ENCODE measurements around the gene FZD2.
"Not testable (repeated sequence)": the region's sequence is repeated elsewhere in the genome, so short reads cannot be mapped to it uniquely, and the experiment has no call there.

Gene FZD2

GRCh38 chr17:44533533-44534246 is 23.6 kb upstream of the FZD2 start:
- DNase-seq, result peak; percentile 80
- no peaks in the 10 kb centered on the region for H3K27me3 ChIP-seq (replicated peaks)
- H3K27ac ChIP-seq, result peak overlapping the region; percentile 6
- peak; percentile 98 for TF ChIP-seq CTCF (IDR thresholded peaks at IDR 0.05; ENCODE audit: low read depth, low read length, missing control alignments)
- peak overlapping the region; percentile 15 for H3K4me3 ChIP-seq (ENCODE audit: low read depth, low read length)
- no peaks in the 10 kb centered on the region for H3K36me3 ChIP-seq (replicated peaks)
- in situ Hi-C loops (cut with HindIII; ENCODE audit: low pct_ligation_motif_present, low sequenced_read_pairs), result loop anchor here (25.0 kb wide), 1 partner anchor 104 kb away; no protein-coding TSS in a partner anchor

DNA sequence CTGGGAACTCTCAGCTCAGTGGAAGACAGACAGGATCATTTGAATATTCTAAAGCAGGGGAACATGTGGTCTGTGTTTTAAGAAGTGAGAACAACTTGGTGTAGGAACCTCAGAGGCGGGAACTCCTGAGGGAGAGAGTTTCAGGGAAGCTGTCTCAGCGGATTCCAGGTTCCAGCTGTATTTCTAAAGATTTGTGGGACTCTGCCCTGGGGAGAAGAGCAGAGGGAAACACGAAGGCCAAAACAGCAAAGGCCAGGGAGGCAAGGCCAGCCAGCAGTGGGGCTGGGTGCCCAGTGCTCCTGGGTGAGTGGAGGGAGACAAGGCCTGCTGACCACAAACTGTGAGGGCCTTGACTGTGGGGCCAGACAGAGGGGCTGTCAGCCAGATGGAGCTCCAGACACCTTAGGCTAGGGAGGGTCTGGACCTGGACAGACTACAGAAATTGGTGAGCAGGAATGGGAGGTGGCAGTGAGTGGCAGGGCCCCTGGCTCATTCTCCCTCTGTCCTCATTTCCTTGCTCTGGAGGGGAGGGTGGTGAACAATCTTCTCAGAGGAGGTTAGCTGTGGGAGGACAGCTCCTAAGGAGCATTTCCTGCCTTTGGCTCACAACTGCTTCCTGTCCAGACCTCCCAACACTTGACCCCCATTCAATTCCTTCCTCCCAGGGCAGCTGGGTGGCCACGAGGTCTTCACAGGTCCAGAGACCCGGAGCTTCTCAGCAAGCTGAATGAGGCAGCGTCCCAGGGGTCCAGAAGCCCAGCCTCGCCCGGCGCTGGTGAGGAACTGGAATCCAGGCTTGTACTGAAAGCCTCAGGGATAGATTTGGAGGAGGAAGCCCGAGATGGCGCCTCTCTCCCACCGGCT is 21.0 kb upstream of the FZD2 start:
- no peak for TF ChIP-seq CTCF (IDR thresholded peaks at IDR 0.05; ENCODE audit: low read depth, low read length, missing control alignments)
- H3K27me3 ChIP-seq (replicated peaks), result no peaks in the 10 kb centered on the region
- H3K4me3 ChIP-seq (ENCODE audit: low read depth, low read length), result no peak overlapping the region
- DNase-seq, result no peak
- in situ Hi-C loops (cut with HindIII; ENCODE audit: low pct_ligation_motif_present, low sequenced_read_pairs), result loop anchor here (25.0 kb wide), 1 partner anchor 101 kb away; no protein-coding TSS in a partner anchor
- no peaks in the 10 kb centered on the region for H3K36me3 ChIP-seq (replicated peaks)
- no peak overlapping the region for H3K27ac ChIP-seq

DNA sequence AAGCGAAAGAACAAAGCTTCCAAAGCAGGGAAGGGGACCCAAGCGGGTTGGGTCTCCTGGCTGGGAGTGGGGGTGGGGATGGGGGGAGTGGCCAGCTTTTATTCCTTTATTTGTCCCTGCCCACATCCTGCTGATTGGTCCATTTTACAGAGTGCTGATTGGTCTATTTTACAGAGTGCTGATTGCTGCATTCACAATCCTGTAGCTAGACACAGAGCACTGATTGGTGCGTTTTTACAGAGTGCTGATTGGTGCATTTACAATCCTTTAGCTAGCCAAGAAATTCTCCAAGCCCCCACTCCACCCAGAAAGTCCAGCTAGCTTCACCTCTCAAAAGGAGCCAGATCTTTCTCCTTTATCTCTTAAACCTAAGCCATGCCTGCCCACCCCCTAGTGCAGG is 19.4 kb upstream of the FZD2 start:
- not testable (repeated sequence) for H3K27ac ChIP-seq; H3K36me3 ChIP-seq (replicated peaks); DNase-seq; H3K4me3 ChIP-seq (ENCODE audit: low read depth, low read length); H3K27me3 ChIP-seq (replicated peaks)
- in situ Hi-C loops (cut with HindIII; ENCODE audit: low pct_ligation_motif_present, low sequenced_read_pairs), result loop anchor here (25.0 kb wide), 1 partner anchor 99 kb away; no protein-coding TSS in a partner anchor

GRCh38 chr17:44539673-44540072 is 17.6 kb upstream of the FZD2 start:
- in situ Hi-C loops (cut with HindIII; ENCODE audit: low pct_ligation_motif_present, low sequenced_read_pairs), result loop anchor here (25.0 kb wide), 1 partner anchor 98 kb away; no protein-coding TSS in a partner anchor
- no peak for DNase-seq
- Histone ChIP-seq H3K27ac (no peak overlapping the region), H3K36me3 (replicated peaks) (no peaks in the 10 kb centered on the region), H3K4me3 (ENCODE audit: low read depth, low read length) (no peak overlapping the region), H3K27me3 (replicated peaks) (no peaks in the 10 kb centered on the region)
- TF ChIP-seq CTCF (IDR thresholded peaks at IDR 0.05; ENCODE audit: low read depth, low read length, missing control alignments), result no peak

DNA sequence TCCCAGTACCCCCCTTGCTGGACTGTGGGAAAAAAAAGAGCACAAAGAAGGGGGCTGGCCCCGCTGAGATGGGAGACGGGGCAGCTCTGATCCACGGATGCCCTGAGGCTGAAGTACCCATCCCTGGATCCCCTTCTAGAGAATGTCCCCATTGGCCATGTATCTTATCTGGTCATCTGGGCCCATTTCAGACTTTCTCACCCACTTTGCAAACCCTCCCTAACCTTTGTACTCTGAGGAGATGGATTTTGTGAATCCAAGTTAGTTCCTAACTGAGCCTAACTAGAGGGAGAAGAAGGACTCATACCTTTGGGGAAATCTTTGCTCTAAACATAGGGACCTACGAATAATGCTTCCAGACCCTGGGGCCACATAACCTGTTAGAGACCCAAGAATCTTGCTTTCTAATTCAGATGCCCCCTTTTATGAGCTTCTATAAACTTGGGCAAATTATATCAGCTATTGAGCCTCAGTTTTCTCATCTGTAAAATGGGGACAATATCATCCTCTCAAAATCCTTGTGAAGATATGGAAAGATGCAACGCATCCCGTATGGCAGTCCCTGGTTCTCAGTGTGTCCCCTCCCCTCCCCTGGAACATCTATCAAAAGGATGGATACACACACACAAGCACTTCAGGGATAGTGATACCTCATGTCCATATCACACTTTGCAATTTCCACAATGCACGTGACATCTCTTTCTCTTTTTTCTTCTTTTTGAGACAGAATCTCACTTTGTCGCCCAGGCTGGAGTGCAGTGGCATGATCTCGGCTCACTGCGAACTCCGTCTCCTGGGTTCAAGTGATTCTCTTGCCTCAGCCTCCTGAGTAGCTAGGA is 16.8 kb upstream of the FZD2 start:
- H3K27me3 ChIP-seq (replicated peaks), result no peaks in the 10 kb centered on the region
- no peak for DNase-seq
- no peak for TF ChIP-seq CTCF (IDR thresholded peaks at IDR 0.05; ENCODE audit: low read depth, low read length, missing control alignments)
- H3K27ac ChIP-seq, result no peak overlapping the region
- H3K36me3 ChIP-seq (replicated peaks), result no peaks in the 10 kb centered on the region
- H3K4me3 ChIP-seq (ENCODE audit: low read depth, low read length), result no peak overlapping the region
- in situ Hi-C loops (cut with HindIII; ENCODE audit: low pct_ligation_motif_present, low sequenced_read_pairs), result loop anchor here (25.0 kb wide), 1 partner anchor 97 kb away; no protein-coding TSS in a partner anchor
